ENCODE results near the gene MFRP.

DNA sequence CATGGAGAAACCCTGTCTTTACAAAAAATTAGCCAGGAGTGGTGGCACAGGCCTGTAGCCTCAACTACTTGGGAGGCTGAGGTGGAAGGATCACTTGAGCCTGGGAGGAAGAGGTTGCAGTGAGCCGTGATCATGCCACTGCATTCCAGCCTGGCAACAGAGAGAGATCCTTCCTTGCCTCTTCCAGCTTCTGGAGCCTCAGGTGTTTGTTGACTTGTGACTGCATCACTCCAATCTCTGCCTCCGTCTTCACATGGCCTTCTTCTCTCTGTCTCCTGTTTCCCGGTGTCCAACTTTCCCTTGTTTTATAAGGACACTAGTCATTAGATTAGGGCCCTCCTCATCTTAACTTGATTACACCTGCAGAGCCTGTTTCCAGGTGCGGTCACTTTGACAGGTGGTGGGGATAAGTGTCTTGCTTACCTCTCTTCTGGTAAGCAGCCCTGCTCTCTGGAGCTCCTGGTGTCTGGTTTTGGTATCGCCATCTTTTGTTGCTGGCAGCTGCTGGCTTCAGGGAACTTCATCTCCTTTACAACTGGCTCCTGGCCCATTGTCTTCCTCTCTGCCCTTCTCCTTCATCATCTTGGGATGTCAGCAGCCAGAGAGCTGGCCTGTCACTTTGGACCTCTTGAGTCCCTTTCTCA, 43.2 kb upstream of the MFRP start:
- TF ChIP-seq POLR2A (IDR thresholded peaks at IDR 0.05), result no peak
- TF ChIP-seq, protein P1, sequence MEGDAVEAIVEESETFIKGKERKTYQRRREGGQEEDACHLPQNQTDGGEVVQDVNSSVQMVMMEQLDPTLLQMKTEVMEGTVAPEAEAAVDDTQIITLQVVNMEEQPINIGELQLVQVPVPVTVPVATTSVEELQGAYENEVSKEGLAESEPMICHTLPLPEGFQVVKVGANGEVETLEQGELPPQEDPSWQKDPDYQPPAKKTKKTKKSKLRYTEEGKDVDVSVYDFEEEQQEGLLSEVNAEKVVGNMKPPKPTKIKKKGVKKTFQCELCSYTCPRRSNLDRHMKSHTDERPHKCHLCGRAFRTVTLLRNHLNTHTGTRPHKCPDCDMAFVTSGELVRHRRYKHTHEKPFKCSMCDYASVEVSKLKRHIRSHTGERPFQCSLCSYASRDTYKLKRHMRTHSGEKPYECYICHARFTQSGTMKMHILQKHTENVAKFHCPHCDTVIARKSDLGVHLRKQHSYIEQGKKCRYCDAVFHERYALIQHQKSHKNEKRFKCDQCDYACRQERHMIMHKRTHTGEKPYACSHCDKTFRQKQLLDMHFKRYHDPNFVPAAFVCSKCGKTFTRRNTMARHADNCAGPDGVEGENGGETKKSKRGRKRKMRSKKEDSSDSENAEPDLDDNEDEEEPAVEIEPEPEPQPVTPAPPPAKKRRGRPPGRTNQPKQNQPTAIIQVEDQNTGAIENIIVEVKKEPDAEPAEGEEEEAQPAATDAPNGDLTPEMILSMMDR (IDR thresholded peaks at IDR 0.05 in 8 of 11, conservative IDR thresholded peaks at IDR 0.05 in 3 of 11), result peak in 2 of 11 experiments; percentile 8 to 26
